Measurements from ENCODE around the gene UQCRHL. TPM values are rescaled to one million over a fixed set of nuclear protein-coding genes. Genes with fewer than 3 reads are reported as not detected.

Gene UQCRHL
- total and polyA plus RNA-seq, 11 donors, result 2.0 to 9.8 (median 4.2) TPM

DNA sequence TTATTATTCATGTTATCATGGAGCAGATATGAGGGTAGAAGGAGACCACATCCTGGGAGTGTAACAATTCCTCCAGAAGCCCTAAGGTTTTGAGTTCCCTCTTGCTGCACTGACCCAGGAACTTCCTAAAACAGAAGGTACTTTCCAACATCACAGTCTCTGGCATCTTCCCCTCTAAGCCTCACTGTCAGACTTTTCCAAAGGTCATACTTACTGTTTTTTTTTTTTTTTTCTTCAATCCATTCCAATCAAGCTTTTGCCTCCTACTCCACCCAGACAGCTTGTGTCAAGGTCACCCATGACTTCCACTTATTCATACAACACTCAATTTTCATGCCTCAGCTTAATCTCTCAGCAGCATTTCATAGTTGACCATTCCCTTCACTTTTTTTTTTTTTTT is 18.4 kb upstream of the UQCRHL start:
- no peaks in the 10 kb centered on the region for H3K36me3 ChIP-seq
- H3K27me3 ChIP-seq, result no peaks in the 10 kb centered on the region
- TF ChIP-seq, protein P1, sequence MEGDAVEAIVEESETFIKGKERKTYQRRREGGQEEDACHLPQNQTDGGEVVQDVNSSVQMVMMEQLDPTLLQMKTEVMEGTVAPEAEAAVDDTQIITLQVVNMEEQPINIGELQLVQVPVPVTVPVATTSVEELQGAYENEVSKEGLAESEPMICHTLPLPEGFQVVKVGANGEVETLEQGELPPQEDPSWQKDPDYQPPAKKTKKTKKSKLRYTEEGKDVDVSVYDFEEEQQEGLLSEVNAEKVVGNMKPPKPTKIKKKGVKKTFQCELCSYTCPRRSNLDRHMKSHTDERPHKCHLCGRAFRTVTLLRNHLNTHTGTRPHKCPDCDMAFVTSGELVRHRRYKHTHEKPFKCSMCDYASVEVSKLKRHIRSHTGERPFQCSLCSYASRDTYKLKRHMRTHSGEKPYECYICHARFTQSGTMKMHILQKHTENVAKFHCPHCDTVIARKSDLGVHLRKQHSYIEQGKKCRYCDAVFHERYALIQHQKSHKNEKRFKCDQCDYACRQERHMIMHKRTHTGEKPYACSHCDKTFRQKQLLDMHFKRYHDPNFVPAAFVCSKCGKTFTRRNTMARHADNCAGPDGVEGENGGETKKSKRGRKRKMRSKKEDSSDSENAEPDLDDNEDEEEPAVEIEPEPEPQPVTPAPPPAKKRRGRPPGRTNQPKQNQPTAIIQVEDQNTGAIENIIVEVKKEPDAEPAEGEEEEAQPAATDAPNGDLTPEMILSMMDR (IDR thresholded peaks at IDR 0.05), result no peak
- peaks cover 0 to 19% (median 0%) of the 10 kb centered on the region in 12 donors for H3K4me1 ChIP-seq
- no peak overlapping the region for H3K4me3 ChIP-seq
- ATAC-seq (peak in 1 of 4 donors; percentile 41), DNase-seq (no peak)
- H3K27ac ChIP-seq, result peak overlapping the region in 1 of 12 donors; percentile 6
- intact Hi-C loops (cut with DNase I), result no loop called here
- no peaks in the 10 kb centered on the region for H3K9me3 ChIP-seq

DNA sequence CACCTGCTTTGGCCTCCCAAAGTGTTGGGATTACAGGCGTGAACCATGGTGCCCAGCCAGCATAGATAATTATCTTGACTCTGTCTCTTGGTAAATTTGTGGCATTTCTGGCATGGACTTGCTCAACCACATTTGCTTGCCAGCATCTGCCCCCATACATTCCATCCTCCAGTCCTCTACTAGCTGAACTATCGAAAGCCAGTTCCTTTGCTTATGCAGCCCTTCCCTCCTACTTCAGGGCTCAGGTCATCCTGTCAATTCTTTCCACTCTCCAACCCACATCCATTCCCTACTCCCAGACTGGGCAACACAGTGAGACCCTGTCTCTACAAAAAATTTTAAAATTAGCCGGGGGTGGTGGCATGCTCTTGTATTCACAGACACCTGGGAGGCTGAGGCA is 13.0 kb upstream of the UQCRHL start:
- intact Hi-C loops (cut with DNase I), result no loop called here
- Histone ChIP-seq H3K27me3 (no peaks in the 10 kb centered on the region), H3K4me3 (no peak overlapping the region), H3K27ac (no peak overlapping the region), H3K4me1 (peaks cover 0 to 10% (median 3%) of the 10 kb centered on the region in 12 donors), H3K36me3 (no peaks in the 10 kb centered on the region), H3K9me3 (no peaks in the 10 kb centered on the region)
- WGBS, 4 donors, result 95 to 100% (median 99%) methylated on average over 3 of the region's 3 CpGs
- TF ChIP-seq, protein P1 (IDR thresholded peaks at IDR 0.05), result no peak
- no peak for TF ChIP-seq POLR2A (IDR thresholded peaks at IDR 0.05)
- ATAC-seq (no peak), DNase-seq (no peak)

DNA sequence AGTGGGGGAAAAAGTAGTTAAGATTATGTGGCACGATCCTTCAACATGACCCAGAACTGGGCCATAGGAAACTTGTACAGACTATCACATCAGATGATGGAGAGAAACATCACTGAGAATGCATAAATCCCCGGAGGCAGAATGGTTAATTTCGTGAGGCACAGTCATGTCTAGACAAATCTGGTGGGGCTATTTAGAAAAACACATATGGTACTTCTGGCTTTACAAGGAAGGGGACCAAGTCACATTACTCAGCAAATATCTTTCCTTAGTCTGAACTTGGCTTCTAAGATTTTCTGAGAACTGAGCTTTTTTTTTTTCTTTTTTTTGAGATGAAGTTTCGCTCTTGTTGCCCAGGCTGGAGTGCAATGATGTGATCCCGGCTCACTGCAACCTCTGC is 9.2 kb upstream of the UQCRHL start:
- Histone ChIP-seq H3K36me3 (no peaks in the 10 kb centered on the region), H3K4me1 (peaks cover 0 to 13% (median 2%) of the 10 kb centered on the region in 12 donors), H3K9me3 (no peaks in the 10 kb centered on the region), H3K27me3 (no peaks in the 10 kb centered on the region), H3K4me3 (no peak overlapping the region), H3K27ac (no peak overlapping the region)
- intact Hi-C loops (cut with DNase I), result loop anchor here in 8 of 10 donors (5.0 to 10.0 kb wide), 4 partner anchors 88 to 241 kb away; no protein-coding TSS in a partner anchor
- ATAC-seq, result no peak
- TF ChIP-seq, protein P1 (IDR thresholded peaks at IDR 0.05), result no peak
- TF ChIP-seq POLR2A (IDR thresholded peaks at IDR 0.05), result no peak
- no peak for DNase-seq
- WGBS, 4 donors, result 90 to 95% (median 92%) methylated on average over 5 of the region's 5 CpGs

- Histone ChIP-seq H3K27ac (no peak overlapping the region), H3K36me3 (no peaks in the 10 kb centered on the region), H3K27me3 (no peaks in the 10 kb centered on the region), H3K9me3 (no peaks in the 10 kb centered on the region), H3K4me3 (no peak overlapping the region), H3K4me1 (peaks cover 0 to 5% (median 0%) of the 10 kb centered on the region in 12 donors)
- WGBS, 4 donors, result 54 to 70% (median 64%) methylated on average over 1 of the region's 1 CpG
- TF ChIP-seq, protein P1 (IDR thresholded peaks at IDR 0.05), result no peak
- TF ChIP-seq POLR2A (IDR thresholded peaks at IDR 0.05), result no peak
- no peak for ATAC-seq
- intact Hi-C loops (cut with DNase I), result loop anchor here in 2 of 10 donors (10.0 kb wide), 2 partner anchors 95 to 105 kb away; no protein-coding TSS in a partner anchor
- DNase-seq, result no peak
These were observed 2.6 kb upstream of the UQCRHL start for GRCh38 chr1:15810073-15810472.

Measured in heart left ventricle (tissue), 16 donors.